KOPT-K1 (cell line): ENCODE results near the gene SSMEM1.

Experiments
- H3K27ac ChIP-seq: fragments of 200-600 bp; sonication (generic); 2 replicates; pipeline ENCODE4 v1.5.1; 2016; ENCODE audit warnings: antibody characterized with exemption, mild to moderate bottlenecking, low read depth, low read length; ENCODE audit not compliant: poor library complexity, severe bottlenecking
- H3K36me3 ChIP-seq: fragments of 200-600 bp; sonication (generic); 2 replicates; pipeline ENCODE4 v1.5.1; 2017; ENCODE audit warnings: antibody characterized with exemption, mild to moderate bottlenecking, low read length, moderate library complexity; ENCODE audit not compliant: insufficient read depth
- H3K9me3 ChIP-seq: fragments of 200-600 bp; sonication (generic); 2 replicates; pipeline ENCODE4 v1.5.1; 2017; ENCODE audit warnings: antibody characterized with exemption, low read length, mild to moderate bottlenecking; ENCODE audit not compliant: insufficient read depth, poor library complexity, severe bottlenecking

The SSMEM1 gene

DNA sequence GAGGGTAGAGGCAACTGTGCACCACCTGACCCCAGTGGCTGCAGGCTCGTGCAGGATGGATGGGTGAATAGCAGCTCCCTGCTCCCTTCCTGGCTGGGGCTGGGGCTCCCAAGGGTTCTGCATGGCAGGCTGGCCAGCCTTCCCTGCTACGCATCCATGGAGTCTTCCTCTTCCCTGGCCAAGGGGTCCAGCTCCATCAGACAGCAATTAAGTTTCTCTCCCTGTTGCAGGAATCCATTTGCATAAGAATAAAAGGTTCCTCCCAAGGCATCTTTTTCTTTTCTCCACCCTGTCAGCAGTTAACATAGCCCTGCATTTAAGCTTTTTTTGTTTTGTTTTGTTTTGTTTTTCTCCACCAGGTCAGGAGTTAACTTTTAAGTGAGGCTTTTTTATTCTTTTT lies 49.0 kb downstream of the SSMEM1 start:
- H3K36me3 ChIP-seq, result no peaks in the 10 kb centered on the region
- no peak overlapping the region for H3K27ac ChIP-seq
- peaks cover 29% of the 10 kb centered on the region for H3K9me3 ChIP-seq

DNA sequence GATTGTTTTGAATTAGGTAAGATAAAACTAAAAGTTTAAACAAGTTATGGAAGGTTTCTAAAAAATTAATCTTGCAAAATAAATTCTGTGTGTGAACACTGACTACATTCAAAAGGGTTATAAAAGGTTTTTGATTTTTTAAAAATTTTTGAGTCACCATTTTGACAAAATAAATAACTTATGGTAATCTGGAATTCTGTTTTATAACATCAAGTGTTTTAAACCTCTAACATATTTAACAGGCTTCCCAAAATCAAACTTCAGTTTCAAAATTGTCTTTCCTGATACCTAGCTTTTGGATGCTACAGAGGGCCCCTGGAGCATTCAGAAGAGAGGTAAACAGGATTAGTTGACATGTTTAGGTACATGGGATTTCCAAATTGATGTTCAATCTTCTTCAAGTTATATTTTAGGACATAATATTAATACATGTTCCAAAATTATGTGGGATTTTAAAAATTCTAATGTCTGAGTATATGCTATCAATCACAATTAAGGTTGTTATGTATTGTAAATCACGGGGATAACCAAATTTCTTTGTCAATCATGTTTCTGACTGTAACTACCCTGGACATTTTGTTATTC lies 50.9 kb downstream of the SSMEM1 start:
- H3K9me3 ChIP-seq, result peaks cover 29% of the 10 kb centered on the region
- no peak overlapping the region for H3K27ac ChIP-seq
- H3K36me3 ChIP-seq, result no peaks in the 10 kb centered on the region

DNA sequence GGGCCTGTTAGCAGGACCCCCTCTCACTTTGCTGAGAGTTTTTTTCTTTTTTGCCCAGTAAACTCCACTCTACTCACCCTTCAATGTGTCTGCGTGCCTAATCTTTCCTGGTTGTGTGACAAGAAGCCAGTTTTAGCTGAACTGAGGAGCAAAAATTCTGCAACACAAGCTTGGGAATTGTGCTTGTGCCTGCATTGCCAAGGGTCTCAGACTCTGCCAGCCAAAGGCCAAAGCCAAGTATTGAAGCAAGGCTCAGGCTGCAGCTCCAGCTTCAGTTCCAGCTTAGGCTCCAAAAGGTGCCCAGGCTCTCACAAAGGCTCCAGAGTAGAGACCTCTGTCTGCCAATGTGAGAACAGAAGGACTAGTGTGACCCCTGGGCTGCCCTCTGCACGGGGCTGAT lies 54.8 kb downstream of the SSMEM1 start:
- H3K9me3 ChIP-seq, result peaks cover 16% of the 10 kb centered on the region
- no peaks in the 10 kb centered on the region for H3K36me3 ChIP-seq
- H3K27ac ChIP-seq, result no peak overlapping the region

DNA sequence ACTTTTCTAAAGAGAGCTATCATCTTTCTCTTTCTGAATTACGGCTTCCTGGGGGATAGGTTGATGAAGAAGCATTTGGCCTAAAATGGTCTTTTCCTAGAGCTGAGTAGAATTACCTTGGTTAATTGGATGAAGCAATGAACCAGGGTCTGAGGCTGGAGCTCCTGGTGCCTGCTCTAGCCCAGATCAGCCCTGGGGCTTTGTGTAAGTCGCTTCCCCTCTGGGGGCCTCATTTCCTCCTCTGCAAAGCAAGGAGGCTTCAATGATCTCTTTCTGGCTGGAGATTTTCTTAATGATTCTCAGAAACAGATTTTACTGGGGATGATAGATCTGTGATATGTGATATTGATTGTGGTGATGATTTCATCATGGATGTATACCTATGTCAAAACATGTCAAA lies 55.5 kb downstream of the SSMEM1 start:
- H3K9me3 ChIP-seq, result peaks cover 10% of the 10 kb centered on the region
- no peak overlapping the region for H3K27ac ChIP-seq
- no peaks in the 10 kb centered on the region for H3K36me3 ChIP-seq
